ENCODE data around the gene EDC3. TPM values are rescaled to one million over a fixed set of nuclear protein-coding genes. Genes with fewer than 3 reads are reported as not detected.
"Not testable (repeated sequence)": the region's sequence is repeated elsewhere in the genome, so short reads cannot be mapped to it uniquely, and the experiment has no call there.

The EDC3 gene
- total RNA-seq, 1 donor from 2014 or later = 49.5 TPM

GRCh38 chr15:74603026-74603788 lies 92.6 kb downstream of the EDC3 start:
- ChIA-PET CTCF (no interaction called here), POLR2A (no interaction called here)
- H3K9me3 Mint-ChIP-seq = no peaks in the 10 kb centered on the region
- H3K27ac Mint-ChIP-seq = no peak overlapping the region
- intact Hi-C loops (cut with micrococcal nuclease) = no loop called here
- H3K27me3 Mint-ChIP-seq = no peaks in the 10 kb centered on the region
- TF ChIP-seq, protein P1, sequence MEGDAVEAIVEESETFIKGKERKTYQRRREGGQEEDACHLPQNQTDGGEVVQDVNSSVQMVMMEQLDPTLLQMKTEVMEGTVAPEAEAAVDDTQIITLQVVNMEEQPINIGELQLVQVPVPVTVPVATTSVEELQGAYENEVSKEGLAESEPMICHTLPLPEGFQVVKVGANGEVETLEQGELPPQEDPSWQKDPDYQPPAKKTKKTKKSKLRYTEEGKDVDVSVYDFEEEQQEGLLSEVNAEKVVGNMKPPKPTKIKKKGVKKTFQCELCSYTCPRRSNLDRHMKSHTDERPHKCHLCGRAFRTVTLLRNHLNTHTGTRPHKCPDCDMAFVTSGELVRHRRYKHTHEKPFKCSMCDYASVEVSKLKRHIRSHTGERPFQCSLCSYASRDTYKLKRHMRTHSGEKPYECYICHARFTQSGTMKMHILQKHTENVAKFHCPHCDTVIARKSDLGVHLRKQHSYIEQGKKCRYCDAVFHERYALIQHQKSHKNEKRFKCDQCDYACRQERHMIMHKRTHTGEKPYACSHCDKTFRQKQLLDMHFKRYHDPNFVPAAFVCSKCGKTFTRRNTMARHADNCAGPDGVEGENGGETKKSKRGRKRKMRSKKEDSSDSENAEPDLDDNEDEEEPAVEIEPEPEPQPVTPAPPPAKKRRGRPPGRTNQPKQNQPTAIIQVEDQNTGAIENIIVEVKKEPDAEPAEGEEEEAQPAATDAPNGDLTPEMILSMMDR (IDR thresholded peaks at IDR 0.05) = no peak
- H3K4me1 Mint-ChIP-seq = peaks cover 14% of the 10 kb centered on the region
- H3K36me3 Mint-ChIP-seq (ENCODE audit: low read depth) = peaks cover 3% of the 10 kb centered on the region
- no peak for ATAC-seq (ENCODE audit: low read depth)
- no peak overlapping the region for H3K4me3 Mint-ChIP-seq
- no peak for DNase-seq

GRCh38 chr15:74599156-74599555 lies 96.7 kb downstream of the EDC3 start:
- TF ChIP-seq, protein P1 (IDR thresholded peaks at IDR 0.05) = no peak
- ChIA-PET POLR2A (interaction anchor here (0.7 to 2.4 kb wide), 4 partner anchors 14 to 59 kb away, joined by 3 to 14 read pairs (median 4); partner anchors contain the start of gene CLK3), CTCF (interaction anchor here (1.7 kb wide), 1 partner anchor 32 kb away, joined by 5 read pairs; no protein-coding TSS in a partner anchor)
- intact Hi-C loops (cut with micrococcal nuclease) = loop anchor here (2.0 kb wide), 1 partner anchor 58 kb away; the partner anchor contains the start of gene ARID3B
- H3K4me1 Mint-ChIP-seq = peaks cover 19% of the 10 kb centered on the region
- DNase-seq = no peak
- H3K27ac Mint-ChIP-seq = no peak overlapping the region
- ATAC-seq (ENCODE audit: low read depth) = no peak
- H3K4me3 Mint-ChIP-seq = peak overlapping the region; percentile 96
- peaks cover 25% of the 10 kb centered on the region for H3K36me3 Mint-ChIP-seq (ENCODE audit: low read depth)
- no peaks in the 10 kb centered on the region for H3K9me3 Mint-ChIP-seq
- H3K27me3 Mint-ChIP-seq = no peaks in the 10 kb centered on the region

DNA sequence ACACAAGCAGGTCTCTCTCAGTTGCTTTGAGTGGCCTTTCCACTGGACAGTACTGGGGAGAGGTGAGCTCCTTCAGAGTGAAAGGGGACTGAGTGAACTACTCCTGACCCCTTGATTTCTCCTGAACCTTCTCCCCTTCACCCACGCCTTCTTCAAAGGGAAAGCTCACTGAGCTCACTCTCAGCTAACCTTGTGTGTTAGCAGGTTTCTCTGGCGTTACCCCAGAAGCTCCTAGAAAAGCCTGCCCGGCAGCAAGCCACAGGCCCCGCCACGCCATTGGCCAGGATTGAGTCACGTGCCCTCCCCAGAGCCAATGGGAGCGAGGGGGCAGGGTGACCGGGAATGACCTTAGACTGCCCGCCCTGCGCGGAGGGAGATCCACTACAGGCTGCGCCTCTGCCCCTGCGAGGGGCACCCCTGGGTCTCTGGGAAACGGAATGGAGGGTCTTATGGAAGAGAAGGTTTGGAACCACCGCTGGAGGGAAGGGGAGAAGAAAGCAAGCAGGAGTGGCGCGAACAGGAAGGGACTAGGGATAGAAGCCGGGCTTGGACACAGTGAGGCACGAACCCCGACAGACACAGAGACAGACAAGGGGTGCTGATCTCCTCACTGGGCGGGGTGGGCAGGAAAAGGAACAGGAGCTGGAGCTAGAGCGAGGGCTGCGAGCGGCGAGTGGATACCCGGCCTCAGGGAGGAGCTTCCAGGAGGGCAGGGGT lies 97.5 kb downstream of the EDC3 start:
- intact Hi-C loops (cut with micrococcal nuclease) = loop anchor here (1.0 to 2.0 kb wide), 3 partner anchors 16 to 137 kb away; partner anchors contain the start of genes ARID3B and UBL7
- peak; percentile 99 for ATAC-seq (ENCODE audit: low read depth)
- Mint-ChIP-seq H3K4me3 (peak overlapping the region; percentile 96), H3K27me3 (no peaks in the 10 kb centered on the region), H3K27ac (peak overlapping the region; percentile 88), H3K4me1 (peaks cover 19% of the 10 kb centered on the region), H3K36me3 (ENCODE audit: low read depth) (peaks cover 30% of the 10 kb centered on the region), H3K9me3 (no peaks in the 10 kb centered on the region)
- ChIA-PET CTCF (interaction anchor here (1.7 kb wide), 1 partner anchor 33 kb away, joined by 5 read pairs; no protein-coding TSS in a partner anchor), POLR2A (interaction anchor here (0.7 to 2.4 kb wide), 4 partner anchors 17 to 58 kb away, joined by 3 to 14 read pairs (median 4); partner anchors contain the start of gene CLK3)
- peak; percentile 80 for DNase-seq
- TF ChIP-seq, protein P1 (IDR thresholded peaks at IDR 0.05) = no peak

DNA sequence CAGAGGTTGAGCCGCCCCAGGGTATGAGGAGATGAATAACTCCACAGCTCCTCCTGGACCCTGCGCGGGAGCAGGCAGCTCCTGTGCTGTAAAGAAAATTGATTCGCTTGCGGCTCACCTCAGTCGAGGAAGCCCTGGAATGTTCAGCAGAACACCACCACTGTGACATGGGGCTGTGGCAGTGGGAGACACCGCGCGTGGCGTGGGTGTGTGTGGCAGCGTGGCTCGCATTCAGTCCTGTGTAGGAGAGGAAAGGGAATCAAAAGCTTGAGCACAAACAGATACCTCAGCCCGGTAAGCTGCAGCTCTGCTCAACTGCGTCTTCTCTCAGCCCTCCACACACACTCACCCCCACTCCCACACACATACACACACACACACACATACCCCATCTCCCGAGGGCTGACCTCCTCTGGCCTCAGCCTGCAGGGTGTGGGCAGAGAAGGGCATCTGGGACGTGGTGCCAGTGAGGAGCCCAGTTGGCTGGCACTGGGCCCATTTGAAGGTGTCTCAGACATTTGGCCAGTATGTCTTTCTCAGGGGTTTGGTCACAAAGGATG lies 98.6 kb downstream of the EDC3 start:
- H3K4me1 Mint-ChIP-seq = peaks cover 19% of the 10 kb centered on the region
- H3K9me3 Mint-ChIP-seq; H3K27me3 Mint-ChIP-seq; DNase-seq; H3K27ac Mint-ChIP-seq; CTCF ChIA-PET; ATAC-seq (ENCODE audit: low read depth); H3K4me3 Mint-ChIP-seq; intact Hi-C loops (cut with micrococcal nuclease): not testable (repeated sequence)
- H3K36me3 Mint-ChIP-seq (ENCODE audit: low read depth) = peaks cover 41% of the 10 kb centered on the region
- POLR2A ChIA-PET = interaction anchor here (2.4 kb wide), 1 partner anchor 18 kb away, joined by 14 read pairs; the partner anchor contains the start of gene CLK3

GRCh38 chr15:74596736-74597135 lies 99.1 kb downstream of the EDC3 start:
- peaks cover 46% of the 10 kb centered on the region for H3K36me3 Mint-ChIP-seq (ENCODE audit: low read depth)
- DNase-seq; ATAC-seq (ENCODE audit: low read depth); H3K4me3 Mint-ChIP-seq; H3K27ac Mint-ChIP-seq; intact Hi-C loops (cut with micrococcal nuclease); CTCF ChIA-PET; POLR2A ChIA-PET; H3K27me3 Mint-ChIP-seq; H3K9me3 Mint-ChIP-seq: not testable (repeated sequence)
- H3K4me1 Mint-ChIP-seq = peaks cover 19% of the 10 kb centered on the region
